Stimulated activated CD4-positive, alpha-beta T cell treated with anti-CD3 and anti-CD28 coated beads, Interleukin-4, amount 100 ng/mL, for 1 hour (primary cell): Measurements from ENCODE around the gene KRTAP1-1.
"Not testable (repeated sequence)": the region's sequence is repeated elsewhere in the genome, so short reads cannot be mapped to it uniquely, and the experiment has no call there.

Experiments
- DNase-seq: peaks from one replicate; pipeline ENCODE4 v3.0.0-alpha.2; 2020

The KRTAP1-1 gene

DNA sequence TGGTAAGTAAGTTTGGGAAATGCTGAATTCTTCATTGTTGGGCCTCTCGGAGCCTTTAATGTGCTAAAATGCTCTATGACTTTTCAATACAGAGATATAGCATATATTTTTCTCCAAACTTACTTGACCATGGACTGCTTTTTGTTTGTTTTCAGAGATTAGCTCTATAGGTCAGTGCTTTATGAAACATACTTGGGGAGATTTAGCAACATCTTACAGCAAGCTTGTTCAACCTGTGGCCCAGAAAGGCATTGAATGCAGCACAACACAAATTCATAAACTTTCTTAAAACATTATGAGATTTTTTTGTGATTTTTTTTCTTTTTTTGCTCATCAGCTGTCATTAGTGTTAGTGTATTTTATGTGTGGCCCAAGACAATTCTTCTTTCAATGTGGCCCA is 31.3 kb downstream of the KRTAP1-1 start:
- no peak for DNase-seq

DNA sequence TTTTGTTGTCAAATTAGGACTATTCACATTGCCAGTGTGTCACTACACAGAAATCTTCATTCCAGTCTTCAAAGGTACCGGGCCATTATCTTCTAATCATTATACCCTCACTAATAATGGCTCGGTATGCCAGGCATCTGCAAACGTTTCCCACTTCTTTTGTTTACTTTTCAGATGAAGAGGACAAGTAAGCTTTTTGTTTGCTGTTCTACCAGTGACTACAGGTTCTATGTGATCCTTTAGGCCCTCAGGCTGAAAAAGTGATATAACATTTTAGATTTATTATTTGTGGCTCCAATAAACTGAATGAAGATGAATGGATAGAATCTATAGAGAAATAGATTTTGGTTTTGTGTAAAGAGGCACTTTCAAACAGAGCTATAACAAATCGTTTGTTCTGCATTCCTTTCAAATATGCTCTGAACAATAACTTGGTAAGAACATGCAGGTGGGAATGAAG is 31.9 kb downstream of the KRTAP1-1 start:
- no peak for DNase-seq

DNA sequence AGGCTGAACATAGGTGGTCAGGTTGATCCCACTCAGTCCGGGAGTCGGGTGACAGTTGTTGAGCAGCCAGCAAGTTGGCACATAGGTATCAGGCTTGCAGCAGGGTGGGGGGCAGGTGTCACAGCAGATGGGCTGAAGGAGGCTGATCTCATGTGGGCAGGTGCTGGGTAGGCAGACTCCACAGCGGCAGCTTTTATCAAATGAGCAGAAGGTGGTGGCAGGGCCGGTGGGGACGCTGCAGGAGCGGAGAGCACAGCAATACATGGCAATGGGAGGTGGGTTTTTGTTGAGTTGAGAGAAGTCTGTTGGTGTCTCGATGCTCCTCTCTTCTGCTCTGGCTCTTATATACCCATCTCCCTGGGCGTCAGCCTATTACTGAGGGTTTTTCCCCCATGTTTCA is 32.4 kb downstream of the KRTAP1-1 start, which contains the start of gene KRTAP3-1:
KRTAP3-1 (minus strand) TSS at position 318 of the 400 bp plus-strand sequence; CDS start at position 264, 54 bp downstream.
- DNase-seq, result no peak

DNA sequence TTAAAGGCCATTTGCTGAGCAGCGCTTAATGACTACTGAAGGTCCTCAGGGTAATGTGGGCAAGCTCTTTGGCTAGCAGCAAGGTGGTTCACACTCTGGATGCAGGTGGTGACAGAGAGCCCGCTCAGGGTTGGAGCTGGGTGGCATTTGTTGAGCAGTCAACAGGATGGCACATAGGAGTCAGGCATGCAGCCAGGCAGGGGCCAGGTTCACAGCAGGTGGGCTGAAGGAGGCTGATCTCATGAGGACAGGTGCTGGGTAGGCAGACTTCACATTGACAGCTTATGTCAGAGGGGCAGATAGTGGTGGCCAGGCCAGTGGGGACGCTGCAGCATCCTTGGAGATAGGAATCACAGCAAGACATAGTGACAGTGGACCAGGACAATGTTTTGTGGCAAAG is 36.9 kb downstream of the KRTAP1-1 start:
- DNase-seq, result no peak

DNA sequence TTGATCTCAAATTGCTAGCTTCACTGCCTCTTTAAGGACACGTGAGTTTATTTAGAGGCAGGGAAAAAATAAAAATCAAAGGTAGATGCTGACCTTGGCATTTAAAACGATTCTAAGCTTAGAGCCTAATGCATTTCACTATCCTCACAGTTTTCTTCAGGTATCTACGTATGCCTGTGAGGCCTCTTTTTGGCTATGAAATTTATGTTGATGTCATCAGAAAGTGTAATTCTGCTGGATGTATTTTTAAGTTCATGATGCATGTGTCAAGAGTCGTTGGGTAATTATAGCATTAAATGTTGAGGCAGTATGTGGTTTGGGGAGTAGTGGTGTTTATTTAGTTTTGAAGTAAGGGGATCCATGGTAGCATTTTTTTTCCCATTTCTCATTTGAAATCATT is 37.3 kb downstream of the KRTAP1-1 start:
- DNase-seq, result no peak

DNA sequence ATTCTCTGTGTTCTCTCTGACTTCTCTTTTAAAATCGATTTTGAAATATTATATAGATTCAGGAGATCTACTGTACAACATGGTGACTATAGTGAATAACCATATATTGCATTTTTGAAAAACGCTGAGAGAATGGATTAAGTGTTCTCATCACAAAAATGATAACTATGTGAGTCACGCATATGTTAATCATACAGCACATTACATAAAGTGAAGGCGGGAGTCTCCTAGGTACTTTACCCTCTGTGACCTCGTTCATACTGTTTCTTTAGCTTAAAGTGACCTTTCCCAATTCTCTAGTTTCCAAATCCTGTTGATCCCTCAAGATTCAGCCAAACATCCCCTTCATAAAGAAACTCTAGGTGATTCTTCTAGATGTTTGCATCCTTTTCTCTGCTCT is 38.4 kb downstream of the KRTAP1-1 start:
- DNase-seq, result no peak

DNA sequence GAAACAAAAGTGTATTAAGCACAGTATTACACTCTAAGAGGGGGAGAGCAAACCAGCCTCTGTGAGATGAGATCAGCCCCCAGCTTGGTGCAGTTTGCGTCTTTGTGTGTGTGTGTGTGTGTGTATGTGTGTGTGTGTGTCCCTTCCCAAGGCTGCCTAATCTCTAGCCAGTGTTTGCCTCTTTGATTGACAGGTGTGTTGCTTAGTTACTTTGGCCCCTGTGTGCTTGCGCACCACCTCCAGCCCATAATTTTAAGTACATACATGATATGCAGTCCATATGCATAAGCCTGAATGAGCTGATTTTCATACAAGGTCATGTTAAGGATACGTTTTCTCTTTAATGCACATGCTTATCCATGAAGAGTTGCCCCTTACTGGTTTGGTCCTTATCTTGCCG is 39.5 kb downstream of the KRTAP1-1 start:
- DNase-seq, result no peak

DNA sequence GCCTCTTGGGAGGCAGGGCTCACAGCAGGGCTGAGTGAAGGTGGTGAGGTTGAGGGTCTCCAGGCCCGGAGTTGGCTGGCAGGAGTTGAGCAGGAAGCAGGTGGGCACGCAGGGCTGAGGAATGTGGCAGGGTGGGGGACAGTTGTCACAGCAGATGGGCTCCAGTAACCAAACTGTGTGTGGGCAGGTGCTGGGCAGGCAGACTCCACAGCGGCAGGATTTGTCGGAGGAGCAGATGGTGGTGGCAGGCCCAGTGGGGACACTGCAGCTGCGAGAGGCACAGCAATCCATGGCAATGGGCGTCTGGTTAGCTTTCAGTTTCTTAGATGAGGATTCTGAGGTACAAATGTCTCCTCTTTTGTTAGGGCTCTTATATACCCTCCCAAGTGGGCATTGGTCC is 41.7 kb downstream of the KRTAP1-1 start, which contains the start of gene KRTAP3-2:
KRTAP3-2 (minus strand) TSS at position 344 of the 400 bp plus-strand sequence; CDS start at position 291, 53 bp downstream.
- not testable (repeated sequence) for DNase-seq

DNA sequence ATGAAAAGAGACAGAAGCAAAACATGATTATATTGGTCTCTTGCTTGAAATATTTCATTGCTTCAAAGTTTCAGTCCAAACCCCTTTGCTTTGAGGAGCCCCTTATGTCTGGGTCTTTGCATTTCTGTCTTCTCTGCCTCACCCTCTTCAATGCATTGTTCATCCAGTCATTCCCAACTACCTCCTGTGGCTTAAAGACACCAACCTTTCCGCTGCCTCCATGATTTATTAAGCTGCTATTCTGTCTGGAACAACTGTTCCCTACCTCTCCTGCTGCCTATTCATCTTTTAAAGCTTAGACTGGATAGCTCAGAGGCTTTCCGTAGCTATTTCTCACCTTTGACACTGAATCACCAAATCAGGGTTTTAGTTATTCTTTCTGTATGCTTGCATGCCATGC is 43.9 kb downstream of the KRTAP1-1 start:
- no peak for DNase-seq

DNA sequence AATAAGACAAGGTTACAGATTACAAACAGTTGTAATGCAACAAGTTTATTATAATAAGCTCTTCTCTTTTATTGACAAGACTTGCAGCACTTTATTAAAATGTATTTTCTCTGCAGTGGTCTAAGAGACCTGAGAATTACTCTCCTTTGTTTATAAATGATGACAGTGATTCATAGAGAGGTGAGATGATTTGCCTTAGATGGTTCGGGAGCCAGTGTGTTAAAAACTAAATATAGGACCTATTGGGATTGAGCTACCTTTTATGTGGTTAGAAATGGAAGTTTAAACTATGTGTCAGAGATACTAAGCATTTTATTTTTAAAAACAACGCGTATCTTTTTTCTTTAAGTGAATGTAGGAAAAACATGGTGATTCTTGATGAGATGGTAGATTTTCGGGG is 44.4 kb downstream of the KRTAP1-1 start:
- DNase-seq, result no peak

DNA sequence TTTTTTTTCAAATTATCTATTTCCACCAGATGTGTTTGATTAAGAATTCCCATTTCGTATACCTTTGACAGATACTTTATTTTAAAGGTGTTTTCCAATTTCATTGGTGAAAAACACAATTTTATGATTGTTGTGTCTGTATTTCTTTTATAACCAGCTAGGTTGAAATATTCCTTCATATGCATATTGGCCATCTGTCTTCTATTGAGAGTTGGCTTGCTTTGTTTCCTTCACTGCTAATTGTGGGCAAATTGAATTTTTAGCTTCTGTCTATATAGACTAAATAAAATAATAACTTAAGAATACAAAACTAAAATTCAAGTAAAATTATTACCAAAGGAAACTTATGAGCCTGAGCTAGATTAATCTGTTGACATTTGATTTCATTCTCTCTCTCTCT is 46.1 kb downstream of the KRTAP1-1 start:
- DNase-seq, result no peak

DNA sequence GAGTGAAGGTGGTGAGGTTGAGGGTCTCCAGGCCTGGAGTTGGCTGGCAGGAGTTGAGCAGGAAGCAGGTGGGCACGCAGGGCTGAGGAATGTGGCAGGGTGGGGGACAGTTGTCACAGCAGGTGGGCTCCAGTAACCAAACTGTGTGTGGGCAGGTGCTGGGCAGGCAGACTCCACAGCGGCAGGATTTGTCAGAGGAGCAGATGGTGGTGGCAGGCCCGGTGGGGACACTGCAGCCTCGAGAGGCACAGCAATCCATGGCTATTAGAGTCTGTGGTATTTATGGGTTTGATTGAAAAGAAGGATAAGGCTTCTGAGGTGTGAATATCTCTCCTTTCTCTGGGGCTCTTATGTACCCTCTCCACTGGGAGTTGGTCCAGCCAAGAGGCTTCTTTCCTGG is 47.4 kb downstream of the KRTAP1-1 start, which contains the start of gene KRTAP3-3:
KRTAP3-3 (minus strand) TSS at position 326 of the 400 bp plus-strand sequence; CDS start at position 259, 67 bp downstream.
- DNase-seq, result no peak

DNA sequence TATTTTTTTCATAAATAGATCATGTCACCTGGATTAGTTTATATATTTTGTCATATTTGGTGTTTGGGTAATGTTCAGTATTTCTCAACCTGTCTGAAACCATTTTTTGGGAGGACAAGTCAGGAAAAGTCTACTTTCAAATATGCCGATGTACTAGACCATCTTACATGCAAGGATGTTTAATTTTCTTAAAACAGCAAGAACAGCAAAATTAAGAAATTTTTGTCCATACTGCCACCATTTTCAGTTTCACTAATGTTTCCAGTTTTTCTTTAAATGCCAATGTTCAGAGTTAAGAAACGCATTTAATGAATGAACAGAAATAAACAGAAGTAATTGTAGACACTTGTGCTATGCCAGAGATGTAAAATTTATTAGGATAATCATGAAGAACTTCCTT is 48.2 kb downstream of the KRTAP1-1 start:
- DNase-seq, result no peak

DNA sequence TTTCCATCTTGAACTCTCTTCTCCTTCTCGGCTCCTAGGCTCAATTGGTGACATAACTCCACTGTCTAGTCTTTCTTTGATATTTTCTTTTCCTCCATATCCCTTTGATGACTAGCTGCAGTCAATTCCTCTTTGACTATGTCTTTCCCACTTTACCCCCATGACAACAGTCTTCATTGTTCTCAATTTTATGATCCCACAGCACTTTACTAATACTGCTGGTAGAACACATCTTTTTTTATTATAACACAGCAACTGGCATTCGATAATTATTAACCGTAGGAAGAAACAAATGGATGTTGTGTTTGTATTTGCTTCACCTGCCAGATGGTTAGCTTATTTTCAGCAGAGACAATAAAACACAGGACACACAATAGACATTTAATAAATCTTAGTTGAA is 48.6 kb downstream of the KRTAP1-1 start:
- no peak for DNase-seq
